OCI-LY1 (cell line): ENCODE data around the gene TAS2R7.

Experiments used
- H2AFZ ChIP-seq: fragments of 200-600 bp; sonication (generic), shearing (Covaris generic); 2 replicates; pipeline ENCODE4 v1.6.0; 2014; ENCODE audit warnings: antibody characterized with exemption, mild to moderate bottlenecking, low read length
- H3F3A ChIP-seq: fragments of 200-600 bp; sonication (generic), shearing (Covaris generic); 2 replicates; pipeline ENCODE4 v1.6.0; 2014; ENCODE audit warnings: mild to moderate bottlenecking, antibody characterized with exemption, low read length, moderate library complexity; ENCODE audit not compliant: insufficient read depth
- H3K27ac ChIP-seq: fragments of 200-600 bp; sonication (generic); 2 replicates; pipeline ENCODE4 v1.5.1; 2014; ENCODE audit warnings: low read length, mixed run types, mild to moderate bottlenecking, low read depth; ENCODE audit not compliant: poor library complexity, severe bottlenecking
- H3K27me3 ChIP-seq: fragments of 200-600 bp; sonication (generic); 2 replicates; pipeline ENCODE4 v1.6.0; 2014; ENCODE audit warnings: antibody characterized with exemption, mild to moderate bottlenecking, low read length, moderate library complexity; ENCODE audit not compliant: insufficient read depth
- H3K36me3 ChIP-seq: fragments of 200-600 bp; sonication (generic); 2 replicates; pipeline ENCODE4 v1.6.1; 2014; ENCODE audit warnings: mild to moderate bottlenecking, antibody characterized with exemption, low read length, moderate library complexity, mixed read lengths; ENCODE audit not compliant: insufficient read depth
- H3K4me1 ChIP-seq: fragments of 200-600 bp; sonication (generic); 2 replicates; pipeline ENCODE4 v1.5.1; 2014; ENCODE audit warnings: mild to moderate bottlenecking, low read length, moderate library complexity; ENCODE audit not compliant: insufficient read depth, severe bottlenecking
- H3K4me2 ChIP-seq: fragments of 200-600 bp; sonication (generic), shearing (Covaris generic); 2 replicates; pipeline ENCODE4 v1.6.1; 2014; ENCODE audit warnings: low read length
- H3K4me3 ChIP-seq: fragments of 200-600 bp; sonication (generic); 2 replicates; pipeline ENCODE4 v1.5.1; 2014; ENCODE audit warnings: low read length, low read depth, mild to moderate bottlenecking, mixed read lengths; ENCODE audit not compliant: poor library complexity, severe bottlenecking
- H3K79me2 ChIP-seq: fragments of 200-600 bp; shearing (Covaris generic); 2 replicates; pipeline ENCODE4 v1.6.1; 2016; ENCODE audit warnings: mixed run types, low read length, mixed read lengths; ENCODE audit not compliant: insufficient read depth
- H3K9ac ChIP-seq: fragments of 200-600 bp; sonication (generic), shearing (Covaris generic); 2 replicates; pipeline ENCODE4 v1.6.1; 2014; ENCODE audit warnings: mild to moderate bottlenecking, low read length, mixed read lengths
- H3K9me2 ChIP-seq: fragments of 200-600 bp; sonication (generic), shearing (Covaris generic); 2 replicates; pipeline ENCODE4 v1.6.1; 2014; ENCODE audit warnings: low read depth, mild to moderate bottlenecking, low read length, mixed read lengths
- H3K9me3 ChIP-seq: fragments of 200-600 bp; shearing (Covaris generic); 2 replicates; pipeline ENCODE4 v1.6.1; 2014; ENCODE audit warnings: low read length, mixed read lengths
- H4K20me1 ChIP-seq: fragments of 200-600 bp; sonication (generic), shearing (Covaris generic); 2 replicates; pipeline ENCODE4 v1.6.0; 2016; ENCODE audit warnings: mild to moderate bottlenecking, low read length; ENCODE audit not compliant: insufficient read depth
- EZH2 ChIP-seq: fragments of 200-600 bp; sonication (generic), shearing (Covaris generic); IDR thresholded peaks from 2 replicates; pipeline ENCODE4 v1.8.0; 2017; ENCODE audit warnings: borderline replicate concordance, mixed run types, mild to moderate bottlenecking, antibody characterized with exemption, low read length, moderate library complexity, mixed read lengths
- TF ChIP-seq, protein P1 (sequence below): fragments of 200-600 bp; sonication (generic), shearing (Covaris generic); IDR thresholded peaks from 2 replicates; pipeline ENCODE4 v1.5.1; 2017; ENCODE audit warnings: mild to moderate bottlenecking, antibody characterized with exemption, low read length, moderate library complexity, mixed read lengths

The TAS2R7 gene

DNA sequence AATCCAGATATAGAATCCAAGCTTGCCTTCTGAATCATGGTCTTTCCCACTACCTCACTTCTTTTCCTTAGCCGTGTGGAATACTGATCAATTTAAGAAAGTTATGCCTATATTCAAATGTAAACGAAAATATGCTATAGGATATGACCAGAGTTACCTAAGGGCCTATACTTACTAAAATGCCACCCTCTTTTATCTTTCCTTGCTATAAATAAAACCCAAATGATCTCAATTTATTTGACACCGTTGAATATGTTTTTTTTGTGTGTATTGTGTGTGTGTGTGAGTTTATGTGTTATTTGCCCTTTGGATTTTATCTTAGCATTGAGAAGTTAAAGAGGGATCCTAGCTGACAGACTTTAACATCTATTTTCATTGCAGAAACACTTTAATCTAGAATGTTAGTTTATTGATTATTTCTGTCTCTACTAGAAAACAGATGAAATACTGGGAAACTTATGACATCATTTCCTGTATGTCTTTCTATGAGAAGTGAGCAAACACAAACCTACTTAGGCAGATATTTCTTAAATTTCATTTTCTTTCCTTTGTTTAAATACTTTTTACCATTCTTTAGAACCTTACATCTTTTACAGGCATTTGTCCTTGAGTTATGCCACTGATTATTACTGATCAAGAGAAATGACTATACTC lies 9.6 kb upstream of the TAS2R7 start:
- H3K4me2 ChIP-seq = no peak overlapping the region
- H3F3A ChIP-seq = no peaks in the 10 kb centered on the region
- no peak for TF ChIP-seq EZH2
- TF ChIP-seq, protein P1, sequence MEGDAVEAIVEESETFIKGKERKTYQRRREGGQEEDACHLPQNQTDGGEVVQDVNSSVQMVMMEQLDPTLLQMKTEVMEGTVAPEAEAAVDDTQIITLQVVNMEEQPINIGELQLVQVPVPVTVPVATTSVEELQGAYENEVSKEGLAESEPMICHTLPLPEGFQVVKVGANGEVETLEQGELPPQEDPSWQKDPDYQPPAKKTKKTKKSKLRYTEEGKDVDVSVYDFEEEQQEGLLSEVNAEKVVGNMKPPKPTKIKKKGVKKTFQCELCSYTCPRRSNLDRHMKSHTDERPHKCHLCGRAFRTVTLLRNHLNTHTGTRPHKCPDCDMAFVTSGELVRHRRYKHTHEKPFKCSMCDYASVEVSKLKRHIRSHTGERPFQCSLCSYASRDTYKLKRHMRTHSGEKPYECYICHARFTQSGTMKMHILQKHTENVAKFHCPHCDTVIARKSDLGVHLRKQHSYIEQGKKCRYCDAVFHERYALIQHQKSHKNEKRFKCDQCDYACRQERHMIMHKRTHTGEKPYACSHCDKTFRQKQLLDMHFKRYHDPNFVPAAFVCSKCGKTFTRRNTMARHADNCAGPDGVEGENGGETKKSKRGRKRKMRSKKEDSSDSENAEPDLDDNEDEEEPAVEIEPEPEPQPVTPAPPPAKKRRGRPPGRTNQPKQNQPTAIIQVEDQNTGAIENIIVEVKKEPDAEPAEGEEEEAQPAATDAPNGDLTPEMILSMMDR = no peak

GRCh38 chr12:10810068-10810467 lies 7.6 kb upstream of the TAS2R7 start, which contains the start of gene TAS2R9:
Gene TAS2R9 (minus strand): TSS chr12:10810168. CDS start chr12:10810075, 93 bp downstream.
- H3K9ac ChIP-seq = no peak within 1 kb of the TSS
- no peaks in the 10 kb centered on the region for H3K36me3 ChIP-seq
- H3F3A ChIP-seq = no peaks in the 10 kb centered on the region
- no peaks in the 10 kb centered on the region for H3K79me2 ChIP-seq
- H3K9me3 ChIP-seq = no peaks in the 10 kb centered on the region
- H3K4me1 ChIP-seq = no peaks in the 10 kb centered on the region
- TF ChIP-seq EZH2 = no peak
- TF ChIP-seq, protein P1 = no peak
- no peak within 1 kb of the TSS for H3K4me3 ChIP-seq
- no peaks in the 10 kb centered on the region for H3K27me3 ChIP-seq
- H2AFZ ChIP-seq = no peak within 1 kb of the TSS
- H3K9me2 ChIP-seq = no peaks in the 10 kb centered on the region
- no peaks in the 10 kb centered on the region for H4K20me1 ChIP-seq
- no peak within 1 kb of the TSS for H3K27ac ChIP-seq
- H3K4me2 ChIP-seq = no peak within 1 kb of the TSS

More for the DNA sequence above, 9.6 kb upstream of the TAS2R7 start:
- no peaks in the 10 kb centered on the region for H3K9me3 ChIP-seq
- H3K4me1 ChIP-seq = no peaks in the 10 kb centered on the region
- no peak overlapping the region for H3K9ac ChIP-seq
- no peak overlapping the region for H3K4me3 ChIP-seq
- no peaks in the 10 kb centered on the region for H3K36me3 ChIP-seq
- no peaks in the 10 kb centered on the region for H3K27me3 ChIP-seq
- no peak overlapping the region for H2AFZ ChIP-seq
- H3K79me2 ChIP-seq = no peaks in the 10 kb centered on the region
- no peaks in the 10 kb centered on the region for H4K20me1 ChIP-seq
- H3K9me2 ChIP-seq = no peaks in the 10 kb centered on the region
- no peak overlapping the region for H3K27ac ChIP-seq

GRCh38 chr12:10807186-10807585 lies 4.8 kb upstream of the TAS2R7 start, which contains the start of gene TAS2R8:
Gene TAS2R8 (minus strand): TSS chr12:10807286. CDS start chr12:10806980, 306 bp downstream.
- H3K4me1 ChIP-seq = no peaks in the 10 kb centered on the region
- no peak within 1 kb of the TSS for H2AFZ ChIP-seq
- TF ChIP-seq EZH2 = no peak
- TF ChIP-seq, protein P1 = no peak

More at GRCh38 chr12:10807186-10807585, 4.8 kb upstream of the TAS2R7 start, which contains the start of gene TAS2R8:
- Histone ChIP-seq H3K36me3 (no peaks in the 10 kb centered on the region), H3K4me2 (no peak within 1 kb of the TSS), H3F3A (no peaks in the 10 kb centered on the region), H3K4me3 (no peak within 1 kb of the TSS), H3K27ac (no peak within 1 kb of the TSS), H3K9me2 (no peaks in the 10 kb centered on the region; the same call in 1 of the 2 replicates), H3K27me3 (0 out of 2 replicates have a peak, but pooled peaks cover 3% of the 10 kb centered on the region), H3K9me3 (no peaks in the 10 kb centered on the region), H4K20me1 (no peaks in the 10 kb centered on the region), H3K79me2 (no peaks in the 10 kb centered on the region), H3K9ac (no peak within 1 kb of the TSS)
